Activated CD8-positive, alpha-beta memory T cell treated with anti-CD3 and anti-CD28 coated beads for 4 hours (primary cell): ENCODE data around the gene RBM47.
"Not testable (repeated sequence)": the region's sequence is repeated elsewhere in the genome, so short reads cannot be mapped to it uniquely, and the experiment has no call there.

Experiments
- DNase-seq, 2 donors: peaks; one replicate each; pipeline ENCODE4 v3.0.0-alpha.2; 2020; ENCODE audit warnings: low read depth in 2 of 2

Gene RBM47

GRCh38 chr4:40441430-40441829 lies 188.2 kb downstream of the RBM47 start:
- no peak for DNase-seq

GRCh38 chr4:40439519-40439918 lies 190.1 kb downstream of the RBM47 start:
- DNase-seq: no peak

- no peak for DNase-seq
Measured at GRCh38 chr4:40438384-40439026, 191.2 kb downstream of the RBM47 start.

- no peak for DNase-seq
Measured at GRCh38 chr4:40437741-40438383, 191.8 kb downstream of the RBM47 start.

- not testable (repeated sequence) for DNase-seq
Measured at GRCh38 chr4:40435306-40435705, 194.4 kb downstream of the RBM47 start.

- DNase-seq: no peak
Measured at GRCh38 chr4:40434126-40434687, 195.5 kb downstream of the RBM47 start.

GRCh38 chr4:40432504-40432903 lies 197.2 kb downstream of the RBM47 start:
- DNase-seq: no peak

- not testable (repeated sequence) for DNase-seq
Measured at GRCh38 chr4:40427871-40428270, 201.8 kb downstream of the RBM47 start.

- DNase-seq: no peak
Measured at GRCh38 chr4:40427128-40427527, 202.5 kb downstream of the RBM47 start.

GRCh38 chr4:40425799-40426574 lies 203.7 kb downstream of the RBM47 start:
- DNase-seq: no peak

GRCh38 chr4:40423735-40424134 lies 205.9 kb downstream of the RBM47 start:
- DNase-seq: no peak

GRCh38 chr4:40421839-40422708 lies 207.6 kb downstream of the RBM47 start:
- no peak for DNase-seq

GRCh38 chr4:40419231-40419912 lies 210.3 kb downstream of the RBM47 start:
- no peak for DNase-seq

GRCh38 chr4:40418430-40419230 lies 211.0 kb downstream of the RBM47 start:
- DNase-seq: no peak

- no peak for DNase-seq
Measured at GRCh38 chr4:40417941-40418340, 211.7 kb downstream of the RBM47 start.

GRCh38 chr4:40414673-40415072 lies 215.0 kb downstream of the RBM47 start:
- no peak for DNase-seq

GRCh38 chr4:40412866-40413795 lies 216.5 kb downstream of the RBM47 start:
- DNase-seq: no peak

GRCh38 chr4:40412388-40412787 lies 217.3 kb downstream of the RBM47 start:
- no peak for DNase-seq

- no peak for DNase-seq
Measured at GRCh38 chr4:40409835-40410234, 219.8 kb downstream of the RBM47 start.
